Measurements from ENCODE around the gene ZFC3H1.

DNA sequence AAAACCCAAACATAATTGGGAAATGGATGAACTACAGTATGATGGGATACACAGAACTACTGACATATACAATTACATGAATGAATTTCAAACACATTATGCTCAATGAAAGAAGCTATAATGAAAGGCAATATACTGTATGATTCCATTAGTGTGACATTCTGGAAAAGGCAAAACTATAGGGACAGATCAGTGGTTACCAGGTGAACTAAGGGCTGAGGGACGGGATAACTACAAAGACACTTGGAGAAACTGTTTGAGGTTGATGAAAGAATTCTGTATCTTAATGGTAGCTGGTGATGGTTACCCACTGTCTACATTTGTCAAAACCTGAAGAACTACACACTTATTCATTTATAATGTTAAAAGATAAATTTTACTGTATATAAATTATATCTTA, 7.7 kb downstream of the ZFC3H1 start:
- TF ChIP-seq ZNF703 (CRISPR knock-in tag; IDR thresholded peaks at IDR 0.05; ENCODE audit: borderline replicate concordance) (no peak), ZNF605 (CRISPR knock-in tag; IDR thresholded peaks at IDR 0.05) (no peak), ZNF777 (CRISPR knock-in tag; IDR thresholded peaks at IDR 0.05) (no peak), E2F5 (CRISPR knock-in tag; conservative IDR thresholded peaks at IDR 0.05) (no peak), ZNF12 (CRISPR knock-in tag; IDR thresholded peaks at IDR 0.05) (no peak), NONO (IDR thresholded peaks at IDR 0.05) (no peak), NONO (CRISPR knock-in tag; conservative IDR thresholded peaks at IDR 0.05) (no peak), POLR2AphosphoS5 (IDR thresholded peaks at IDR 0.05; ENCODE audit: low read depth, low read length) (no peak), CREM (IDR thresholded peaks at IDR 0.05) (no peak), CREM (CRISPR knock-in tag; IDR thresholded peaks at IDR 0.05) (no peak), FOXA1 (IDR thresholded peaks at IDR 0.05) (no peak), FOXA1 (CRISPR knock-in tag; IDR thresholded peaks at IDR 0.05) (no peak)

Data from HepG2 (cell line).